ENCODE data around the gene ANTXR1.

ANTXR1 gene

DNA sequence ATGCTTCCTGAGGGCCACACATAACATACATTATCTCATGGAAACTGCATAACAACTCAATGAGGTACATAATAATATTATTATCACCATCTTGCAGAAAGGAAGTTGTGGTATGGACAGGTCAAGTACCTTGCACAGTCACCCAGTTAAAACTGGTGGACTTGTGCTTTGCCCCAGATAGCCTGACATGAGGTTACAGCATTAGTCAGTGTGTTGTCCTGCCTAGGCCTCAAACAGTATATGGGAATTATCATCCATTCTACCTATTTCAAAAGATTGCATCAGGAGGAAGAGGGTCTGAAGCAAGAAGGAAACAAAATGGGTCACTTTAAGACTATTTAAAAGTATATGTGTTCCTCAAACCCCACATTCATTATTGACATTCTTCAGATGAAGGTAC is 5.4 kb upstream of the ANTXR1 start:
- no peak for DNase-seq

DNA sequence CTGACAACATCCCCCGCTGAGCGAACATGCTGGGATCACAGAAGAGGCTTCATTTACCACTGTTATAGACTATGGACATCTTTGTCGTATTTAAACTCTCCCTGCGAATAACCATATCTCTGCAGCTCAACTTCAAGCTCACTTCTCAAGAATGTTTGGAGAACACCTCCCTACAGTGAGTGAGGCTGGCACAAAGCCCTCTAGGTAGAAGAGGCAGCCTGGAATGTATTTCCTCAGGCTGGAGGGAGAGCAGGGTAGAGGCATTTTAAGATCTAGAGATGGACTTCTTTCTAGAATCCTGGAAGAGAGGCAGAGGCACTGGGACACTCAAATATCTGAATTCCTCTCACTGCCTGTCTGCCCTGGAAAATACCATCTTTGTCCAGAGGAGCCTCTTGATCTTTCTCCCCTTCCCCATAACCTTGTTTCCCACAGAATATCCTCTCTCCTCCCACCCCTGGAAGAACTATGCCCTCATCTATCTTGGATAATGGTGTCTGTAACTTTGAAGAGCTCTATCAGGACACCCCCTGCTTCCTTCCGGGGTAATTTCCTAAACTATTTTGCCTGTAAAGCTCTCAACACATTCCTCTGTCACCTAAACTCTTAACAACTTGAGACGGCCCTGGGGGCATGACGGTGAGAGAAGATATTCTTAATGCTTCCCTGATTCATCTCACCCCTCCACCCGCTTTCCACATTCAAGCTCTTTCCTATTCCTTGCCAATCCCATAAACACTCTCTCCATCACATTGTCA is 2.4 kb upstream of the ANTXR1 start:
- no peak for DNase-seq

DNA sequence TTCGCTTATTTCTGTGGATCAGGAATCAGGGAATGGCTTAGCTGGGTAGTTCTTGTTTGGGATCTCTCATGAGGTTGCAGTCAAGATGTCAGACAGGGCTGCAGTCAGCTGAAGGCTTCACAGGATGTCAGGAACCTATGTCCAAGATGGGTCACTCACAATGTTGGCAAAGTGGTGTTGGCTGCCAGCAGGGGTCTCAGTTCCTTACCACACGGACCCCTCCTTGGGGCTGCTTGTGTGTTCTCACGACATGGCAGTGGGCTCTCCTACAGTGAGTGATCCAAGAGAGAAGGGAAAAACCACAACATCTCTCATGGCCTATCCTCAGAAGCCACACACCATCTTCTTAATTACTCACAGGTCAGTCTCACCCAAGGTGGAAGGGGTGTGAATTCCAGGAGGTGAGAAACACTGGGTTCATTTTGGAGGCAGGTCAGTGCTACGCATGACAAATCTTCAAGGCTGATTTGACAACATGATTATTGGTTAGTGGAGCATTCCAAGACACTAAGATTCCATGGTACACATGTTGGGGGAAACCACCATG is 1.3 kb upstream of the ANTXR1 start:
- DNase-seq, result no peak

DNA sequence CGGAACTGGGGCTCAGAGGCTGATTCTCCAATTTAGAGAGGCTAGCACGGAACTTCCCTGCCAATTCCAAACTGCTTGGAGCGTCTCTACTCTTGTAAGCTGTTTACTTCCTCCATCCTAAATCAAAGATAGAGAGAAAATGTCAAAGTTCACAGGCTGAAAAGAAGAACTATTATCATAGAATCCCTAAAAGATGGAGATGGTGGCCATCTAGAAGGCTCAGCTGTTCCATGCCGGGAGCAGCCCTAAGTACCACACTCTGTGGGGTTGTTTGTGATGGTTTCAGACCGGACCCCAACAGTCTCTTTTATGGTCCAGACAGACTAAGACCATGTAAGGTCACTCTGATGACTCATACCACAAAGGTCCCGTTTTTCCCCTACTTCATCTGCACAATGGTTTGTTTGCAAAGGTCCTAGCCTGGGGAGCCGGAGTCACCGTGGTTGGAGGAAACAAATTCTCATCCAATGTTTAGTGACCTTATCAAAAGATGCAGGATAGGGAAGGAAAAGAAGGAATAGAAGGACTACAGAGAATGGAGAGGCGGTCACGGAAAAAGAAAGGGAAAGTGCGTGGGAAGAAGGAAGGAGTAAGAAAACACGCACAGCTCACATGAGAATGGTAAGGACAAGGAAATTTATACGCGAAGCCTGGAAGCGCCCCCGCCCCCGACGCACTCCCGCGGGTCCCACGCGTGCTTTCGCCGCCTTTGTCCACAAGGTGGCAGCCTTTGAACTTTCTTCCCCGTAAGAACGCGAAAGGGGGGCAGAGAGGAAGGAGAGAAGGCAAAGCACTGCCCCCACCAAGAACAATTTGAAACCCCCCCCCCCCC is 453 bp upstream of the ANTXR1 start:
- DNase-seq, result peak; percentile 42

DNA sequence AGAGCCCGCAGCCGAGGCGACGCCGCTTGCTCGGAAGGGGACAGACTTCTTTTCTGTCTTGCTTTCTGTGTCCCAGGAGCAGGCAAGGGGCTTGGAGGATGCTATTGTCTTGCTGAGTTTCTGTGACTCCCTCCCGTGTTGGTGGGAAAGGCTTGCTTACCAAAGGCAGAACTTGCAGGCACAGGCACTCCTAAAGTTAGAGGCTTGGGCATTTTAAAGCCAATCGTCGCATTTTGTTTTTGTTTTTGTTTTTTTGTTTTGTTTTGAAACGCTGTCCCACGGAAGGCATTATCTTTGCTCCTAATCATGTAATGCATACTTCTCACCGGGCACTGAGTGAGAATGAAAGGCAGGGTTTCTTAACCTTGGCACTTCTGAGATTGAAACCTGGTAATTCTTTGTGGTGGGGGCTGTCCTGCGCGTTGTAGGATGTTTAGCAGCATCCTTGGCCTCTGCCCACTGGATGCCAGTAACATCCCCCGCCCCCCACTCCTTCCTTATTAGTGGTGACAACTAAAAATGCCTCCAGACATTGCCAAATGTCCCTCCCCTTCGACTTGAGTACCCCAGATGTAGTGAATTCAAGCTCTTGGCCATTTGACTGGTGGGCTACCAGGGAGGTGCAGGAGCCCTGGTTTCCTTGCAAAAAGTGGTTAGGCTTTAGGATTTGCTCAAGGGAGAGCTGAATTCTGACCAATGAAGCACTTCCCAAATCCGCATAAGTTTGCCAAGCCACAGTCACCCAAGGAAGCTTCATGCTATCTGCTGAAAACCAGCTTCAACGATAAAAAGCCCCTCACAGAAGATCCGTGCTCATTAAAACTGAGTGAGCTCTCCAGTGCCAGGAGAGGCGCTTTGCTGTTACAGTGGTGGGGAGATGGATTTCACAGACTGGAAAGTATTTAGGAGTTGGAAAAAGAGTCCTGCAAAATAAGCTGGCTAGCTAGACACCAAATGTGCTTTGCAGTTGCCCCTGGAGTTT is 1.2 kb downstream of the ANTXR1 start:
- no peak for DNase-seq

DNA sequence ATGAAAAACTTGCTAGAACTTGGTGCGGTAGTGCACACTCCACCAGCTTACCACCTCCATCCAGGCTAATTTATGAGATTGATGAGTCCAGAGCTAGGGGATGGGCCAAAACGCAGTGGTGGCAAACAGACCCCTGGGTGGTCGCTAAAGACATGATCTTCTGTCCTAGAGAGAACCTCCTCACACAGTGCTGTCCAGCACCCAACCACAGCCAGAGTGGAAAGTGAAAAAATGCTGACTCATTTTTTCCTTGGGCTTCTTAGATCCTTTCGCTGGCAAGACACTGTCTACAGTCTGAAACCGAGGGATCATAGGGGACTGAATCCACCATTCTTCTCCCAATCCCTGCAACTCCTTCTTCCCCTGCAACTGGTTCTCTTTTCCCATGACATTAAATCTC is 4.1 kb downstream of the ANTXR1 start:
- DNase-seq, result no peak

DNA sequence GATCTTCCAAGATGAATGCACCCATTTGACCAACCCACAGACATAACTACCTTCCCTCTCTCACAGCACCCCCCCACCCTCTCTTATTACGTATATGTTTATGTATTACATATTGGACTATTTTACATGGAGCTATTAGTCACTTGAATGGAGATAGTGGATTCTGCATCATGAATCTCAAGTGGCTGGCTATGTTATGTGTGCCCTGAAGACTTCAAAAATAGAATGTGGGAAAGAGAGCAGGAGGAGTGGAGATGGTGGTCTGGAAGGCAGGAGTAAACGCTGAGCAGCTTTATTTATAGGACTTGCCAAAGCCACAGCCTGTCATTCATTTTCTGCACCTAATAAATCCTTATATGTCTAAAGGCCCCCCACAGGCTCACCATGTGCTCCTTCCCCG is 4.9 kb downstream of the ANTXR1 start:
- no peak for DNase-seq

DNA sequence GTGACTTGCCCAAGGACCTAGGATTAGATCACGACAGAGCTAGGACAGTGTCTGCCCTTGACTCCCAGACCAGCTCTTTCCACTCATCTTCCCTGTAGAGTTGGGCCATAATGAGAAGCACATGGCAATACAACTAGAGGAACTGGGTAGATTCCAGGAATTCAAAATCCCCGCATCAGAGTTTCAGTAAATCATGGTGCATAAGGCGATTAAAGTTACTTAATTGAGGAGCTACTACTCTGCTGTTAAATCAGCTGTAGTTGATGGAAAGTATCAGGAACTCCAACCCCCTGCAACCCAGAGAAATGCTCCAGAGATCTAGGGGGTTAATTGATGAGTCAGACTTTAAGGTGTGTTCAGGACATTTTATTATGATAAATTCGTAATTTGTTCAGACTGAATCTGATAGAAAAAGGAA is 5.7 kb downstream of the ANTXR1 start:
- no peak for DNase-seq

DNA sequence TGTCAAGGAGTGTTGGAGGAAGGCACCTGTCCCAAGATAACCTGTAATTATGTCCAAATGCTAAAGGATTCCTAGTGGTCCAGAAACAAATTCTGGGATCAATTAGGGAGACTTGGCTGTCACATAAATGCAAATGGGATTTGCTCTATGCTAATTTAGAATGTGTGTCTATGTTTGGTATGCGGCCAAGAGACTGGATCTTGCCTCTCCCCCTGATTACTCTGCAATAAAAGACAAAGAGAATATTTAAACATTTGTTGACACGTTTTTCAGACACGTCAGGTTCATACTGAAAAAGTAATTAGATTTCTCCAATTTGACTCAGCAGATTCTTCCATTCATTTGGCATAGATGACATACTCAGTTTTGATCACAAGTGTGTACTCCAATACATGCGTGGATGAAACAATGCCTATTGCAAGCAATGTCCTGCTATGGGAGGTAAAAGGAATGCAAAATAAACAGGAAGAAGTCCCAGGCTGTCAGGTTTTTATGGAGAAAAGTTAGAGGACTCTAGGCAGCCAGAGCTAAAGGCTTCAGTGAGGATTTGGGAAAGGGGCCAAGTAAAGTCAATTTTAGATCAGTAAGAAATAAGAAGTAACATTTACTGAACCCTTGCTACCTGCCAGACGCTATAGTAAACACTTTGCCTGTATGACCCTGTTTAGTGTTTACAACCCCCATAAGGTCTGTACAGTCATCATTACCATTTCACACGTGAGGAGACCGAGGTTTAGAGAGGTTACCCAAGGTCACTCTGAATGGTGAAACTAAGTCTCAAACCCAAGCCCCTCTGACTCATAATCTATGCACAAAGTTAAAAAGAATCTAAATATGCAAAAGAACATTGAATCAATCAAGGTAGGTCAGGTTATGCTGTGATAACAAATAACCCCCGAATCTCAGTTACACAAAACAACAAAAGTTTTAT is 7.8 kb downstream of the ANTXR1 start:
- DNase-seq, result no peak

DNA sequence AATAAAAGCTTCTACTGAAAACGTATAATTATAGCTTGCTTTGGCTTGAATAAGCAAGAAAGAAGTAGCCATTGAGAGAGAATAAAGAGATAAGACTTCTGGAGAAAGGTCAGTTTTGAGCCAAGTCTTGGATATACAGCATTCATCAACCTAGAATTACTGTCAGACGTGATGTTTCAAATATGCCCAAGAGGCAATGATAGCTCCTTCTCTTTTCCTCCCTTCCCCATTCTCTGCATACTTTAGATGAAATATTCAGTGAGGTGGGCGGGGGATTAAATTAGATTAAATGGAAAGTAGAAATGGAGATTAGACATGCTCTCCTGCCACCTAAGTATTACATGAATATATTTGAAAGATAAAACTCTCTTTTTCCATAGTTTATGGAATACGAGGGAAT is 8.7 kb downstream of the ANTXR1 start:
- no peak for DNase-seq

DNA sequence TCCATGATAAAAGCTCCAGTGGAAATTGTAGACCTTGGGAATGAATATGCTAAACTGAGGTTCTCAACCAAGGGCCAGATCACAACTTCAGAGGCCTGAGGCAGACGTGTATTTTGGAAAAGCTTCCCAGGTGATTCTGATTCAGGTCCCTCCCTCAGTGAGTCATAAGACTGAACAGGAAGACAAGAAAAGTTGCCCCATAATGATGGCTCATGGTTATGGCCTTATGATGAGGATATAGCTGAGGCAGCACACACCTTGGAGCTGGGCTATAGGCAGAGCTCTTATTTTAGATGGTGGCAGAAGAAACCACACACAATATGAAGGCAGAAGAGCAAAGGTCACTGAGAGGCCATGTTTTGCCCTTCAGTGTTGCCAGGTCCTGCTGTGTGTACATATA is 9.6 kb downstream of the ANTXR1 start:
- DNase-seq, result no peak

DNA sequence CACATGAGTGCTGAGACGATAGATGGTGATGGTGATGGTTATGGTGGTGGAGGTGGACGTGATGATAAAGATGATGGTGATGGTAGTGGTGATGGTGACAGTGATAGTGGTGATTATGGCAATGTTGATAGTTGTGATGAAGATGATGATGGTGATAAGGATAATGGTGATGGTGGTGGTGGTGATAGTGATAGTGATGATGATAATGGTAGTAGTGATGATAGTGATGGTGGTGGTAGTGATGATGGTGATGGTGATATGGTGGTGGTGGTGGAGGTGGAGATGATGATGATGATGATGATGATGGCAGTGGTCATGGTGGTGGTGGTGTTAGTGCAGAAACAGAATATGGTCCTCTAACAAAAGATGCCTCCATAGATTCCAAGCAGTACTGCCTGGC is 10.3 kb downstream of the ANTXR1 start:
- no peak for DNase-seq

DNA sequence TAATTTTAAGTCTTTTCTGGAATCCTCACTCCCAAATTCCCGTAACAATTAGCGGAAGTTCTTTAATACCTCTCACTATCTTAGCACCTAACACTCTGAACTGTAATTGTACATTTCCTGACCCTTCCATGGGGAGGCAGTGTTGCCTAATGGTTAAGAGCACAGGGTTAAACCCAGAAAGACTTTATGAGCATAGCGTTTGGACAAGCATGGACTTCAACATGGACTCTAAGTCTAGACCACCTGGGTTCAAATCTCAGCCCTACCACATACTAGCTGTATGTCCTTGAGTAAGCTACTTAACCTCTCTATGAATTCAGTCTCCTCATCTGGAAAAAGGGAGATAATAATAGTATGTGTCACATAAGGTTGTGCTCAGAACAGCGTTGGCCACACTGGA is 13.0 kb downstream of the ANTXR1 start:
- peak; percentile 33 for DNase-seq

DNA sequence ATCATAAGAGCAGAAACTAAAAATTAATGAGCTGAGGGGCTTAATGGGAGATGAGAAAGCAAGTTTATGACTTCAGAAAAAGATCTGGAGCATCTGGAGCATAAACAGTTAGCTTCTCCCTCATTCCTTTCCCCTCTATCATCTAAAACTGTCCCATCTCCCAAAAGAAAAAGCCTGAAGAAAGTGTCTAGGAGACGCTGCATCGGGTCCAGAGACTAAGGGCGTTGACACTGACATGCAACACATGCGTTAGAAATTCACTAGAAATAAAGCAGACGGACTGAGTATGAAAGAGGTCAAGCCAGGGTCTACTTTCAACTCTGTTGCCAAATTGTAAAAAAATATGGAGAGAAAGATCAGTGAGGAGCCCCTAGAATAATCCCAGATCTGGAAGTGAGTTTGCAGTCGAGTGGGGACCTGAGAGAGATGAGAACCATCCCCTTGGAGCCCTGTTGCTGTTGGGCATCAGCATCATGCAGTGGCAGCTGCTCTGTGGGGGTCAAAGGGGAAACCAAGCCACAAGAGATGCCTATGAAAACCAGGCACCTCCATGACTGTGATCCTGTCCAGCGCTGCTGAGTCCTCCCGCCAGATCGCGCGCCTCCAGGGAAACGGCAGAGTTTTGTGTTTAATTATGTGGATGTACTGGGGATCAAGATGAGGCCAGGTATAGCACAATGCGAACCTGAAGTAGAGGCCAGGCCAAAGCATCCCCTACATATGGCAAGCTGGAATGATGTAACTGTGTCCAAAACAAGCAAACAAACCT is 13.9 kb downstream of the ANTXR1 start:
- DNase-seq, result no peak

DNA sequence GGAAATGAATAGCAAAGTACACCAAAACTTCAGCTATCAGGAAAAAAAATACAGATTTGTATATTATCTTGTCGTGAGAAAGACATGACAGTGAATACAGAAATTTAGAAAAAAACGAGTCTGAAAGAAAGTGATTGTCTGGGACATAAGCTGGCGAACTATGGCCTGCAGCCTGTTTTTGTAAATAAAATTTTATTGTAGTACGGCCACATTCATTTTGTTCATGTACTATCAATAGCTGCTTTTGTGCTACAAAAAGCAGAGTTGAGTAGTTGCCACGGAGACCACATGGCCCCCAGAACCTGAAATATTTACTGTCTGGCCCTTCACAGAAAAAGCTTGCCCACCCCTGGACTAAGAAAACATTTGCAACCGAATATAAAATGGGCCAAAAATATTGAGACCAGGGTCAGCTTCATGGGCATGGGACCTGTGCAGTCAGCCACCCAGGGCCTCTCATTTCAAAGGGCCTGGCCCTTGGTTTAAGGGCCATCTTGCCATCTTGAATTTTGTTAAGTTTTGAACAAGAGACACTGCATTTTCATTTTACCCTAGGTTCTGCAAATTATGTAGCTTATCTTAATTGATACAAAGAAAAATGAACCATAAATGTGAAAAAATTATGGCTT is 17.9 kb downstream of the ANTXR1 start:
- DNase-seq, result no peak

DNA sequence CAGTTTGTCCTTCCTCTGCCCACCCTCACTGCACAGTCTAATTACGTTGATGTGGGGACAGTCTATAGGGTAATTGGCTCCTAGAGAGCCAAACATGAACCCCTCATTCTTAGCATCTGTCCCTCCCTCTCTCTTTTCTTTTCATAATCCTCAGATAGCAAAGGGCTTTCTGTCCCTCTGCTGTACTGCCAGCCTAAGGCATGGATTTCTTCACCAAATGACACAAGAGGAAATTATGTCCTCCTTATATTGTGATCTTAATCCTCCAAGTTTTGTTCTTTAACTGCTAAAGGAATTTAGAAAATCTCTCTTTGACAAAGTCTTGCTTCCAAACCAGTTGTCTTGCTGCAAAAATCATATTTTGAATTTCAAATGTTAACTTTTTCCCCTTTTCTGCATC is 18.5 kb downstream of the ANTXR1 start:
- no peak for DNase-seq

DNA sequence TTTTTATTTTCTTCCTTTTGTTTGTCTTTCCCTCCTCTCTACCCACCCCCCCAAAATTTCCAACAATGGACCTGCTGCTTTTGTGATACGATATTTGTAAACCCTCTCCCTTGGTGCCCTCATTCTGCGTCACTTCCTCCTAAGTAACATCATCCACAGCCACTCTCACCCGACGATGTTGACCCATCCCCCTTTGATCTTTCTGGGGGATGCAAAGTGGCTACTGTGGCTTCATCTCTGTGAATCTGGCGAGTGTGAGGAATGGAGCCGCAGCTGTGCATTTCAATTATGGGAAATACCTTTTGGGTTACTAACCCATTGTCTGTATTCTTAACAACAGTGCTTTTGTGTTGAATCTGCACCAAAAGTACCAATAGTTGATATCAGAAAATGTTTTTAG is 19.4 kb downstream of the ANTXR1 start:
- DNase-seq, result no peak

DNA sequence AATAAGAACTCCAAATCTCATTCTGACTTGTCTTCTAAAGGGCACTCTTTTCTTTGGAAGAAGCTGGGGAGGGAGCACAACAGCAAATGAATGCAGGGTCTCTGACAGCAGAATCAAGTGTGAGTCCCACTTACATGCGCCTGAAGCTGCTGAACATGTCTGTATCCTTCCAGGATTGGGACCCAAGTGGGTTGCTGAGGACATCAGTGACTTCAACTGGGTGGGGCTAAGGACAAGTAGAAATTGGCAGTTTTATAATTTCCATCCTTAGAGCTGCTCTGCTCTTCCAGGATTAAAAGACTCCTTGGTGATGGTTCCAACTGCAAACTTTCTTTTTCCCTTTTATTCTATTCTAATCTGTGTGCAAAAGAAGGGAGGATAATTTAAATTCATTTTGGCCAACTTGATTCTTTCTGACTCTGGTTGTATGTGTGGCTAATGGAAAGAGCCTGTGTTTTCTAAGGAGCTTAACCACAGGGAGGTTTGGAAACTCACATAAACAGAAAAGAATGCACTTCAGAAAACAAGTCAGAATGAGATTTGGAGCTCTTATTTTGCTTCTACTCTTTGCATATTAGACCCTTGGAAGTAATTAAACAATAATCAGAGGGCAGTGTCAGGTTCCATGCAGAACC is 20.6 kb downstream of the ANTXR1 start:
- no peak for DNase-seq

DNA sequence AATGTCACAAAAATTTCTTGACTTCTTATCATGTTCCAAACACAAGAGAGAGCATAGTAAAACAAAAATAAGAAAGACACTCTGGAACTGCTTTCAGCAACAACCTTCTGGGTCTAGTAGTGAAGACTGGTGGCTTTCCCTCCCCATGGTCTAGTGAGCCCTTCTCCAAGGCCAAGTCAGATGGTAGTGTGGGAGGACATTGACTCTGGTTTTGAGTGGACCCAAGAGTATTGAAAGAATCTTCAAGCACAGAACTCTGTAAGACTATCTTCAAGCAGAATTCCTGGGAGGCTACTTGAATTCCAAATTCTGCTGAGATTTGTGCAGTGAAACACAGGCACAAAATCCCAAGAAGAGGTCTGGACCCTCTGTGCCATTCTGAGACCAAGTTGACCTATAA is 21.1 kb downstream of the ANTXR1 start:
- no peak for DNase-seq

DNA sequence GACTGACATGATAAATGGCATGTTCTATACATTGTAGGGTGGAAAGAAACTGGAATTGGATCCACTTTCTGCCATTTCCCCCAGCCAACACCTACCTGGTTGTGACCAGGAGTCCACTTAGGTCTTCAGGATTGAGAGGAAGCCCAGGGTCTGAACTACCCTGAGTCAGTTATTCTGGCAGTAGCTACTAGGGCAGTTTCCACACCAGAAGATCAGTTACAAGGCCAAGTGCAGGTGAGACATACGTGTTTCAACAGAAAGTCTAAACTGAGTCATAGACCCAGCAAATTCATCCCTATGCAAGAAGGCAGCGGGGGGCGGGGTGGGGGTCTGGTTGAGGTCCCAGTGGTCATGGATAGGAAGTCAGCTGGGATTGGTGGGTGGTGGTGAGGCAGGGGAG is 21.9 kb downstream of the ANTXR1 start:
- no peak for DNase-seq
